NT2/D1 (cell line): ENCODE data around the gene DCANP1.

Experiments used
- DNase-seq: peaks from one replicate; pipeline ENCODE4 v3.0.0-alpha.2; 2011; ENCODE audit warnings: low read depth, low spot score
- H3K27me3 ChIP-seq: 2 replicates; pipeline ENCODE4 v1.6.0; 2011; ENCODE audit warnings: mild to moderate bottlenecking; ENCODE audit not compliant: insufficient read length, insufficient read depth
- H3K36me3 ChIP-seq: 2 replicates; pipeline ENCODE4 v1.6.1; 2011; ENCODE audit warnings: mild to moderate bottlenecking, low read length, mixed read lengths; ENCODE audit not compliant: insufficient read depth, insufficient read length
- H3K4me1 ChIP-seq: 2 replicates; pipeline ENCODE4 v1.5.1; 2011; ENCODE audit not compliant: insufficient read depth, insufficient read length
- H3K4me3 ChIP-seq: 2 replicates; pipeline ENCODE4 v1.5.1; 2011; ENCODE audit warnings: low read depth; ENCODE audit not compliant: insufficient read length
- H3K9ac ChIP-seq: 2 replicates; pipeline ENCODE4 v1.6.0; 2011; ENCODE audit warnings: low read depth; ENCODE audit not compliant: insufficient read length
- H3K9me3 ChIP-seq: 2 replicates; pipeline ENCODE4 v1.5.1; 2011; ENCODE audit warnings: mild to moderate bottlenecking, low read length; ENCODE audit not compliant: insufficient read depth
- SUZ12 ChIP-seq: IDR thresholded peaks from 2 replicates; pipeline ENCODE4 v1.6.1; 2011; ENCODE audit not compliant: insufficient read length, insufficient read depth; ENCODE audit errors: extremely low read depth
- YY1 ChIP-seq: IDR thresholded peaks from 2 replicates; pipeline ENCODE4 v1.6.1; 2011; ENCODE audit not compliant: insufficient read length, insufficient read depth
- ZNF274 ChIP-seq: IDR thresholded peaks from 2 replicates; pipeline ENCODE4 v1.6.1; 2011; ENCODE audit warnings: mild to moderate bottlenecking, low read depth, low read length

Gene DCANP1

DNA sequence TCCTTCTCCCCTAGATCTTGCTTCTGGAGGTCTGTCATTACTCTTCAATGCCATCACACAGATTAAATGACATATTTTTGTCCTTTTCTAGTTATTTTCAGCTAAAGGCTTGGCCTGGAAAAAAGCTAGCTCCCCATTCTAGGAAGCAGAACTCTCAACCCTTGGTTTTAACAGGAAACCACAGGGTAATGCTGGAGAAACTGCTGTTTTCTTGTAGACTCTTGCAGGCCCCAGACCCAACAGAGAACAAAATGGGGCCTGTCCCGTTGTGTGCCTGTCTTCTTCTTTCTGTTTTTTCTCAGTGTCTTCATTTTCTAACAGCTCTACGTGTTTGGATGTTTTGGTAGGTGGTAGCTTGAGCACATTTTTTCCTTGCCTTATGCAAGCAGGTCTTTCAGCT, 21.5 kb downstream of the DCANP1 start:
- no peaks in the 10 kb centered on the region for H3K4me1 ChIP-seq
- no peak overlapping the region for H3K9ac ChIP-seq
- no peaks in the 10 kb centered on the region for H3K36me3 ChIP-seq
- no peak for DNase-seq
- no peaks in the 10 kb centered on the region for H3K27me3 ChIP-seq
- no peak overlapping the region for H3K4me3 ChIP-seq
- H3K9me3 ChIP-seq: peaks cover 17% of the 10 kb centered on the region; the same call in 1 of the 2 replicates
- TF ChIP-seq ZNF274 (no peak), SUZ12 (no peak), YY1 (no peak)

DNA sequence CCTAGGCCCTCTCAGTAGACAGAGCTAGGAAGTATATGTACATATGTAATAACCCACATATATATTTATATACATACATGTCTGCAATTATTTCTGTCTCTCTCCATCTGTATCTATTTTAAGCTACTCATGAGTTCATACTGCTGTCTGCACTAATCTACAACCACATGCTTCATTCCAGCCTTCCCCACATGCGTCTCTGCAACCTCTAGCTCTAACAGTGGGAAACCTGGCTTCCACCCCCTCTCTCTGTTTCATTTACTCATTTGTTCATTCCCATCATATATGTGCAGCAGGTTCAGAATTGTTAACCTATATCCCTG, 23.3 kb downstream of the DCANP1 start:
- H3K4me3 ChIP-seq: no peak overlapping the region
- H3K36me3 ChIP-seq: no peaks in the 10 kb centered on the region
- no peak for DNase-seq
- no peaks in the 10 kb centered on the region for H3K27me3 ChIP-seq
- H3K9me3 ChIP-seq: peaks cover 10% of the 10 kb centered on the region; the same call in 1 of the 2 replicates
- H3K9ac ChIP-seq: no peak overlapping the region
- TF ChIP-seq ZNF274 (no peak), YY1 (no peak), SUZ12 (no peak)
- no peaks in the 10 kb centered on the region for H3K4me1 ChIP-seq

DNA sequence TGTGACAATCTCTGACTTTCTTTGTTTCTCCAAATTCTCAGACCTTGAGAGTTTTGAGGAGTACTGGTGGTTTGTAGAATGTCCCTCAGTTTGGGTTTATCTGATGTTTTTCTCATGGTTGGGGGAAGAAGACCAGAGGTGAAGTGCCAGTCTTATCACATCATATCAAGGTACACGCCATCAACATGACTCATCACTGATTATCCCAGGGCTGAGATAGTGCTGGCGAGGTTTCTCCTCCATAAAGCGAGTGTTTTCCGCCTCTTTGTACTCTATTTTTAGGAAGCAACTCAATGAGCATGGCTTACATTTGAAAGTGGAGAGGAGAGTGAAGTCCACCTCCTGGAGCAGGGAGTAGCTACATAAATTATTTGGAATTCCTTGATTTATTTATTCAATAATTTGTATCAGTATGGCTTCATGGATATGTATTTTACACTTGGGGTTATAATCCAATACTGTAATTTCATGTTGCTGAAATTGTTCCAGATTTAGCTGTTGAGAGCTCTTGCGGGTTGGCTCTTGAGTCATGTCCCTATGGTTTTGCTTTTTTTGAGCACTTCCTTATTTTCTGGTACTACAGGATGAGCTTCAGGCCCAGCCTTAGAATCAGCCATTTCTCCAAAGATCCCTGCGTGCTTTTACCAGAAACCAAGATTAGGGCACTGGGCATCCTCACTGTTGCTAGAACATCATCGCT, 23.9 kb downstream of the DCANP1 start:
- H3K9ac ChIP-seq: no peak overlapping the region
- no peaks in the 10 kb centered on the region for H3K27me3 ChIP-seq
- H3K4me3 ChIP-seq: no peak overlapping the region
- H3K36me3 ChIP-seq: no peaks in the 10 kb centered on the region
- TF ChIP-seq YY1 (no peak), SUZ12 (no peak), ZNF274 (no peak)
- DNase-seq: no peak
- no peaks in the 10 kb centered on the region for H3K4me1 ChIP-seq
- peaks cover 5% of the 10 kb centered on the region; the same call in 1 of the 2 replicates for H3K9me3 ChIP-seq

DNA sequence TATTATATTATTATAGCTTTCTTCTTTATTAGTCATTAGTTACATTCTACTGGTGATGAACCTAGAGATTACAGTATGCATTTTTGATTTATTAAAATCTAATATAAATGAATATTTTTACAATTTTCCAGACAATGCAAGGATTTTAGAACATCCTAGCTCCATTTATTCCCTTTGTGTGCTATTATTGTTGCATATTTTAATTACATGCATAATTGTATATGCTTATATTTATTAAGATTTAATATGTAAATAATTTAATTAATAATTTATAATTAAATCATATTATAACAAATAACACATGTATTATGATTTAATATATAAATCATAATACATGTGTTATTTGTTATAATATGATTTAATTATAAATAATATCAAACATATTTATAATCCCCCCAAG, 24.7 kb downstream of the DCANP1 start:
- no peaks in the 10 kb centered on the region for H3K27me3 ChIP-seq
- TF ChIP-seq YY1: no peak
- TF ChIP-seq ZNF274: no peak
- no peak for TF ChIP-seq SUZ12
- H3K4me3 ChIP-seq: no peak overlapping the region
- no peak overlapping the region for H3K9ac ChIP-seq
- H3K9me3 ChIP-seq: no peaks in the 10 kb centered on the region
- H3K4me1 ChIP-seq: no peaks in the 10 kb centered on the region
- H3K36me3 ChIP-seq: no peaks in the 10 kb centered on the region
- DNase-seq: no peak

DNA sequence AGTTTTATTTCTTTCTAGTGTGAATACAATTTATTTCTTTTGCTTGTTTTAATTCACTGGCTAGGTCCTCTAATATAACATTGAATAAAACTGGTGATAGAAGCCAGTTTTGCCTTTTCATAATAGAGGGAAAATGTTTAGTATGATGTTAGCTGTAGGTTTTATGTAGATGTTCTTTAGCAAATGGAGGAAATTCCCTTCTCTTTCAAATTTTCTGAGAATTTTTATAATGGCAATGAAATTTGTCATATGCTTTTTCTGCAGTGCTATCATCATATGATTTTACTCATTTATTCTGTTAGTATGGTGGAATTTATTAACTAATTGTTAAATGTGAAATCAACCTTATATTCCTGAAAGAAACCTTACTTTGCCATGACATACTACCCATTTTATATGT, 30.1 kb downstream of the DCANP1 start:
- no peak for DNase-seq
- Histone ChIP-seq H3K9ac (no peak overlapping the region), H3K27me3 (no peaks in the 10 kb centered on the region), H3K4me1 (no peaks in the 10 kb centered on the region), H3K4me3 (no peak overlapping the region), H3K9me3 (no peaks in the 10 kb centered on the region), H3K36me3 (no peaks in the 10 kb centered on the region)
- TF ChIP-seq YY1 (no peak), ZNF274 (no peak), SUZ12 (no peak)

DNA sequence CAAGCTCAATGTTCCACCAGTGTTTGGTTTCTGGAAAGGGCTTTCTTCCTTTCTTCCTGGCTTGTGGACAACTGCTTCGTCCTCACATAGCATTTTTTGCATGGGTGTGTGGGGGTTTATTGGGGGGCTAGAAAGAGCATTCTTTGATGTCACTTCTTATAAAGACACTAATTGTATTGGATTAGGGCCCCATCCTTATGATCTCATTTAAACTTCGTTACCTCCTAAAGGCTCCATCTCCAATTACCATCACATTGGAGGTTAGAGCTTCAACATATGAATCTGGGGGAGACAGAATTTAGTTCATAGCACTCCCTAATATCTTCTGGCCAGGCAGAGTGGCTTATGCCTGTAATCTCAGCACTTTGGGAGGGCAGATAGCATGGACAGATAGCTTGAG, 42.1 kb downstream of the DCANP1 start:
- Histone ChIP-seq H3K36me3 (no peaks in the 10 kb centered on the region), H3K4me3 (no peak overlapping the region), H3K9me3 (peaks cover 15% of the 10 kb centered on the region; the same call in 1 of the 2 replicates), H3K9ac (no peak overlapping the region), H3K27me3 (peaks cover 44% of the 10 kb centered on the region), H3K4me1 (no peaks in the 10 kb centered on the region)
- DNase-seq: no peak
- TF ChIP-seq SUZ12: no peak
- TF ChIP-seq ZNF274: no peak
- TF ChIP-seq YY1: no peak

DNA sequence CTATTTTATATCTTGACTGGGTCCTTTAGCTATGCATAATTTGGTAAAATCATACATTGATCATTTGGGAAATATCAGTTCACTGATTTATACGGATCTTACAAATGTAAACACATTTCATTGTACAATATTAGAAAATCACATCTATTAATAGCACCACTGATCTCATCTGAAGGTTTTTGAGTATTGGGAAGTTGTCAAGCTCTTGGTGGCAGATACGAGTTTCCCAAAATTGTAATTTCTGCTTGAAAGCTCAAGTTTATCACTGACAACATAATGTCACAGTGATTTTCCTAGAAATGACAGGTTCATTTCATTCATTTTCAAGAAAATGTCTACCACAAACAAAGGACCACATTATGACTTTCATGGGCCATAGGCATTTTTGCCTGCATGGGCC, 45.1 kb downstream of the DCANP1 start:
- Histone ChIP-seq H3K9me3 (no peaks in the 10 kb centered on the region), H3K4me3 (no peak overlapping the region), H3K9ac (no peak overlapping the region), H3K4me1 (no peaks in the 10 kb centered on the region), H3K27me3 (peaks cover 51% of the 10 kb centered on the region), H3K36me3 (no peaks in the 10 kb centered on the region)
- no peak for DNase-seq
- TF ChIP-seq SUZ12 (no peak), YY1 (no peak), ZNF274 (no peak)

DNA sequence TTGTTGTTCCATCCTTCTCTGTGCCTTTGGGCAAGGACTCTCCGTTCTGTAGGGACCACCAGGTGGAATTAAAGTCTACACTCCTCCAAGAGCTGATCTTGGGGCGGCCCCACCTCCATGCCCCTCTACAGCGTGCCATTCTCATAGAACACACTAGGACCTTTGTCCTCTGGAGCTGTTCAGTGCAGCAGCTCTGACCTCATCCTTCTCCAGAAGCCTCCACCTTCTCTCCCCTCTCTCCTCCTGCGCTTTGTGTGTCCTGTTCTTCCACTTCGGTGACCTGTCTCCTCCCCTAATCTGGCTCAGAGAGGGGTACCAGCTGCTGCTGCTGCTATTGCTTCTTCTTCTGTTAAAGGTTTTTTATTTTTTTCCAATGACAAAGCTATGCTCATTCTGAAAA, 46.3 kb downstream of the DCANP1 start:
- H3K4me1 ChIP-seq: no peaks in the 10 kb centered on the region
- no peaks in the 10 kb centered on the region for H3K9me3 ChIP-seq
- peaks cover 62% of the 10 kb centered on the region for H3K27me3 ChIP-seq
- TF ChIP-seq YY1 (no peak), SUZ12 (no peak), ZNF274 (no peak)
- no peak overlapping the region for H3K9ac ChIP-seq
- no peak for DNase-seq
- H3K4me3 ChIP-seq: no peak overlapping the region
- H3K36me3 ChIP-seq: peaks cover 1% of the 10 kb centered on the region
